Spinal cord (tissue), 10 donors: ENCODE measurements around the gene OSBP2. TPM values are rescaled to one million over a fixed set of nuclear protein-coding genes. Genes with fewer than 3 reads are reported as not detected.

Source experiments
- DNase-seq, 6 donors: peaks; one replicate each; pipeline versions ENCODE4 v3.0.0 to v3.0.0-alpha.2; 2013 to 2015; ENCODE audit warnings: low spot score in 6 of 6, low read depth in 4 of 6
- H3K27ac ChIP-seq: one replicate; pipeline ENCODE4 v1.5.1; 2013; ENCODE audit warnings: low read depth, low read length, control low read depth
- H3K27me3 ChIP-seq: one replicate; pipeline ENCODE4 v1.6.1; 2013; ENCODE audit warnings: low read length; ENCODE audit not compliant: control insufficient read depth, insufficient read depth
- H3K36me3 ChIP-seq: one replicate; pipeline ENCODE4 v1.6.1; 2013; ENCODE audit warnings: low read length; ENCODE audit not compliant: control insufficient read depth, insufficient read depth
- H3K4me1 ChIP-seq: one replicate; pipeline ENCODE4 v1.6.1; 2013; ENCODE audit warnings: low read length; ENCODE audit not compliant: control insufficient read depth, insufficient read depth
- H3K4me3 ChIP-seq: one replicate; pipeline ENCODE4 v1.5.1; 2013; ENCODE audit warnings: low read depth, low read length, control low read depth
- H3K9me3 ChIP-seq: one replicate; pipeline ENCODE4 v1.6.1; 2013; ENCODE audit warnings: low read length; ENCODE audit not compliant: control insufficient read depth, insufficient read depth
- WGBS: methylation state at CpG from one replicate; pipeline ENCODE4 v1.1.5; 2013; ENCODE audit warnings: missing lambda C conversion rate; ENCODE audit not compliant: insufficient coverage; 5-methylcytosine and 5-hydroxymethylcytosine counted together
- polyA plus RNA-seq, 2 donors: library from polyadenylated mRNA; unstranded; fragments of 120-200 nt; gene quantifications; one replicate each; pipeline ENCODE4 v1.2.1, GENCODE V29; 2013; ENCODE audit not compliant: insufficient read length in 2 of 2
- total RNA-seq, 2 donors: library from RNA; depleted of rRNA in 1 of 2; stranded (reverse); fragments of 120-200 nt in 1 of 2; fragments of >200 nt in 1 of 2; gene quantifications; one replicate each; pipeline versions ENCODE4 v1.2.3 to v1.2.4, GENCODE V29; 2013 to 2014
- donor health status: healthy.

The OSBP2 gene
- total and polyA plus RNA-seq, 4 donors: 20.7 to 25.0 (median 22.4) TPM

DNA sequence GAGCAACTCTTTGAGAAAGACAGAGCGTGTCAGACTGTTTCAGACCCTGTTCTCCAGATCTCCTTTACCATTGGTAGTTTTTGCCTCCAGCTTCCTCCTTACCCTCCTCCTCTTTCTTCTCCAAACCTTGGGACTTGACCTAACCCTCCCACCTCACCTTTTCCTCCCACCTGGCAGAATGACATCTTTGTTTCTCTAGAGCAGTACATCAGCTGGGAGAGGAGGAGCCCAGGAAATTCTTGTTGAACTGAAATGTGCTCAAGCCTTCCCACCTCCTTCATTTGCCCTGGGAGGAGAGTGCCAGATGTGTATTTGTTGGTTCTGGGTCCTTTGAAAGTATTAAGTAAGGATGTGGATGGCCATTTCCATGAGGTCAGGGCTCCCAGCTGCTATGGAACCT lies 17.4 kb downstream of the OSBP2 start:
- Histone ChIP-seq H3K27me3 (no peaks in the 10 kb centered on the region), H3K9me3 (no peaks in the 10 kb centered on the region), H3K4me1 (no peaks in the 10 kb centered on the region), H3K27ac (no peak overlapping the region), H3K4me3 (no peak overlapping the region), H3K36me3 (no peaks in the 10 kb centered on the region)
- 100% methylated on average over 1 of the region's 1 CpG for WGBS
- DNase-seq: no peak

DNA sequence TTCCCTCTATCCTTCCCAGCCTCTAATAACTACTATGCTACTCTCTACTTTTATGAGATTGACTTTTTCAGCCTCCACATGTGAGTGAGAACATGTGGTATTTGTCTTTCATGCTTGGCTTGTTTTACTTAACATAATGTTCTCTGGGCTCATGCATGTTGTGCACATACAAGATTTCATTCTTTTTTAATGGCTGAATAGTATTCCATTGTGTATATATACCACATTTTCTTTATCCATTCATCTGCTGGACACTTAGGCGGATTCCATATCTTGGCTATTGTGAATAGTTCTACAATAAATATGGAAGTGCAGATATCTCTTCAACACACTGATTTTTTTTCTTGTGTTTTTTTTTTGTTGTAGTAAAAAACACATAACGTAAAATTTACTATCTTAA lies 19.4 kb downstream of the OSBP2 start:
- Histone ChIP-seq H3K4me1 (peaks cover 4% of the 10 kb centered on the region), H3K27ac (no peak overlapping the region), H3K36me3 (no peaks in the 10 kb centered on the region), H3K9me3 (no peaks in the 10 kb centered on the region), H3K27me3 (no peaks in the 10 kb centered on the region), H3K4me3 (no peak overlapping the region)
- WGBS: no CpG with 5 or more reads among the region's 2 CpGs
- no peak for DNase-seq

DNA sequence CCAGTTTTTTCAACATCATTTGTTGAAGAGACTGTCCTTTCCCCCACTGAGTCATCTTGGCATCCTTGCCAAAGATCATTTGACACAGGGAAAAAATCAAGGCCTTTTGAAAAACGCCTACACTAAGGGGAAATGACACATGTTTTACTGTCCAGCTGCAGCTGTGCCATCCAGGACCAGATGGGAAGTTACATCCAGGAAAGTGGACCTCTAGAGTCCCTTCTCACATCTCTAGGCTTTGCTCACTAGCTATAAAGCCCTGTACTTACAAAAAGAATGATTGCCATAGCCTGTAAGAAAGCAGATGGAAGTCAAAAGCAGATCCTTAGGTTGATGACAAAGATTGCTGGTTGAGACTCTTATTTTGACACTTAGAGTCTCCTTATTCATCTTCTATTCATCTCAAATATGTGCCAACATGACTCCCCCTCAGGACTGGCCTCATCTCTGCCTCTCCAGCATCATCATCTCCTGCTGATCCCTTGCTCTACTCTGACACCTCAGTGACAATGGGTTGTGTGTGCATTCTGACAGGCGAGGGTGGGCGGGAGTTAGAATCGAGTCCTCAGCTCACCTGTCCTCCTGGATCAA lies 22.8 kb downstream of the OSBP2 start:
- peak in 1 of 6 donors; percentile 21 for DNase-seq

DNA sequence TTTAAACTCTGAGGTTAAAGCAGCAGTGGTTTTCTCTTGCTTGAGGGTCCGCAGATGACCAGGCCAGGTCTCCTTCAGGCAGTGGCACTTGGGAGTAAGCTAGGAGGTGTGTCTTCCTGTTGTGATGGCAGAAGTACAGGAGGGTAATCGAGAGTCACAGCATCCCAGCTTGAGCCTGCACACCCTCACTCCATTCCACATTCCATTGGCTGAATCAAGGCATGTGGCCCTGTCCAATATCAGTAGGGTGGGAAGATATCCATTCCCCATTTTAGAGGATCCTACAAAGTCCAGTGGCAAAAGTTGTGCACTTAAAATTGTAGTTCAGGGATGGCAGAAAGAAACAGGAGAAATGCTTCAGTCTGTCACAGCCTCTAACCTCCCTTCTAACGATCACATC lies 23.3 kb downstream of the OSBP2 start:
- DNase-seq: no peak
- Histone ChIP-seq H3K4me1 (peaks cover 6% of the 10 kb centered on the region), H3K27me3 (no peaks in the 10 kb centered on the region), H3K27ac (no peak overlapping the region), H3K36me3 (no peaks in the 10 kb centered on the region), H3K4me3 (no peak overlapping the region), H3K9me3 (no peaks in the 10 kb centered on the region)
- 100% methylated on average over 1 of the region's 3 CpGs for WGBS

More for the DNA sequence above, 22.8 kb downstream of the OSBP2 start:
- Histone ChIP-seq H3K9me3 (no peaks in the 10 kb centered on the region), H3K4me3 (no peak overlapping the region), H3K4me1 (peaks cover 6% of the 10 kb centered on the region), H3K27me3 (no peaks in the 10 kb centered on the region), H3K36me3 (no peaks in the 10 kb centered on the region), H3K27ac (no peak overlapping the region)
- 25% methylated on average over 1 of the region's 4 CpGs for WGBS

DNA sequence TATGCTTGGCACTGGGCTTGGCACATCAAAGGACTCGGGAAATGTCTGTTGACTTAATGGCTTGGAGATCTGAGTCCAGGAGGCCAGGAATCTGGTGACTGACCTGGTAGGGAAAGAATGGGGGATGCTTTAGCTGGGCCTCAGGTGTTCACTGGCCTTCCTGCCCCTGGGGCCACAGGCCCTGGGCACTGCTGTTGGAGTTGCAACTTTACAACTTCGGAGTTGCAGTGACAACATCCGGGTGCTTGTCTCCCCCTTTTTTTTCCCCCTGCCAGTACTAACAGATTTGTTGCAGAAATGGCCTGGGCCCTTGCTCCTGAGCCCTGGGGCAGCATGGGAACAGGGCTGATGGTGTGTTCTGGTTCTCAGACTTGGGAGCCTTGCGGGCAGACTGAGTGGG lies 23.8 kb downstream of the OSBP2 start:
- WGBS: 84% methylated on average over 1 of the region's 4 CpGs
- no peaks in the 10 kb centered on the region for H3K9me3 ChIP-seq
- H3K36me3 ChIP-seq: no peaks in the 10 kb centered on the region
- no peak for DNase-seq
- H3K27ac ChIP-seq: no peak overlapping the region
- no peak overlapping the region for H3K4me3 ChIP-seq
- no peaks in the 10 kb centered on the region for H3K27me3 ChIP-seq
- peaks cover 6% of the 10 kb centered on the region for H3K4me1 ChIP-seq

DNA sequence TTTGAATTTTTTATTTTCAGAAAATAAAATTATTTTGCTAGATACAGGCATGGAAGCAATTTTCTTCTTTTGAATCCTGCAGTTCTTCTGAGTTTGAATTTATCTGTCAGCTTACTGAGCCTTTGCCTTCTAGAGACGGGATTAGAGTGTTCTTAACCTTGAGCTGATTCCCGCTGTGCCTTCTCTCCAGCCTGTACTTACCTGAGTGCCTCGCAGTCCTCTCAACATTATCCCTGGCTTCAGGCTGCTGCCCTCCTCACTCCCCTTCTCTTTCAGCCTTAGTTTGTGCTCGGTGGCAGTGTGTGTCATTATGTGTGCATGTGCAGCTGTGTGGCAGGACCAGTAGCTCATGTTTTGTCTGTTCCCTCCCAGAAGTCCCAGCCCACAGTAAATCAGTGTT lies 24.3 kb downstream of the OSBP2 start:
- Histone ChIP-seq H3K36me3 (no peaks in the 10 kb centered on the region), H3K4me3 (no peak overlapping the region), H3K27me3 (no peaks in the 10 kb centered on the region), H3K27ac (no peak overlapping the region), H3K9me3 (no peaks in the 10 kb centered on the region), H3K4me1 (peaks cover 6% of the 10 kb centered on the region)
- 86% methylated on average over 3 of the region's 4 CpGs for WGBS
- peak in 1 of 6 donors; percentile 15 for DNase-seq

DNA sequence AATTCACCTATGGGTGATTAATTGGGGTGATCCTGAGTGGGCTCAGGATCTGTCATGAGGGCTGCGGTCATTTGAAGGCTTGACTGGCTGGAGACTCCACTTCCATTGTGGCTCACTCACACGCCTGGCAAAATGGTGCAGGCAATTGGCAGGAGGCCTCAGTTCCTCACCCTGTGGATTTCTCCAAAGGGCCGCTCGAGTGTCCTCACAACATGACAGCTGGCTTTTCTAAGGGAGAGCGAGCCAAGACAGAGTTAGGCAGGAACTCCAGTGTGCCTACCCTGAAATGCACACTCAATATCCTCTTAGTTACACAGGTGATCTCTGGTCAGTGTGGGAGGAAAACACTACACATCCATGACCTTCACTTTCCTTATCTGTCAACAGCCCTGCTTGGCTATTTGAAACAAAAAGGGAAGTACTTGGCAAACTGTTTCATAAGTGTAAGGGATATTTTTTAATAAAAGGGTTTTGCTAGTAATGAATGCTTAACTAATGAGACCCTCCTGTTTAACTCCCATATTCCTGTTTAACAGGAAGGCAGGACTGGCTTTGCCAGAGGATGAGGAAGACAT lies 25.7 kb downstream of the OSBP2 start:
- no peak overlapping the region for H3K27ac ChIP-seq
- no peaks in the 10 kb centered on the region for H3K36me3 ChIP-seq
- no peaks in the 10 kb centered on the region for H3K9me3 ChIP-seq
- peaks cover 6% of the 10 kb centered on the region for H3K4me1 ChIP-seq
- H3K27me3 ChIP-seq: no peaks in the 10 kb centered on the region
- WGBS: 63% methylated on average over 1 of the region's 5 CpGs
- H3K4me3 ChIP-seq: no peak overlapping the region
- no peak for DNase-seq

DNA sequence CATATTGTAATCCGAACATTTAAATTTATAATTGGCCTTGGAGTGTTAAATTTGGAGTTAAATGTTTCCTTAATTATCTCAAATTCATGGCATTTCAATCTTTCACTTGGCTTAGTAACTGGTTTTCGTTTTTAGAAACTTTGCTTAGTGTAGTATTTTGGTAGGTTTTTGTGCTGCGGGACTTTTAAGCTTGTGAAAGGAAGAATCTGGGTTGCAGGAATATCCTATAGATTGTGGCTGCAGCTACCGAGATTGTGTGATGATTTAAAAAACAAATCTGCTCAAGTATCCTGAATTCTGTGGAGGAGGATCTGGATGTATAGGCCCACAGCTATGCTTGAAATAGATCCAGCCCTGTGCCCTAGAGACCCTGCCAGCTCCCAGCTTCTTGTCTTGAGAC lies 27.1 kb downstream of the OSBP2 start:
- Histone ChIP-seq H3K4me3 (no peak overlapping the region), H3K27ac (no peak overlapping the region), H3K36me3 (no peaks in the 10 kb centered on the region), H3K4me1 (peaks cover 6% of the 10 kb centered on the region), H3K9me3 (no peaks in the 10 kb centered on the region), H3K27me3 (no peaks in the 10 kb centered on the region)
- 85% methylated on average over 2 of the region's 4 CpGs for WGBS
- DNase-seq: peak in 1 of 6 donors; percentile 71

DNA sequence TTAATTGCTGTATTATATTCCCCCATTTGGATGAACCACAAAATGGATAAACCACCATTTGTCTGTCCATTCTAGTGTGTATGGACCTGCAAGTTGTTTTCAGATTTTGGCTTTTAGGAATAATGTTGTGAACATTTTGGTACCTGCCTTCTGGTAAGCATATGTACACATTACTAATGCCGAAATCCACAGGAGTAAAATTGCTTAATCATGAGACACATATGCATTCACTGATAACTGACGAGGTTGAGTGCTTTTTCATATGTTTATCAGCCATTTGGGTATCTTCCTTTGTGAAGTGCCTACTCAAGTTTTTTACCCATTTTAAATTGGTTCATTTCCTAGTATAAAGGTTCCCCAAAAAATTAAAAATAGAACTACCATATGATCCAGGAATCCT lies 34.2 kb downstream of the OSBP2 start:
- Histone ChIP-seq H3K27me3 (no peaks in the 10 kb centered on the region), H3K9me3 (no peaks in the 10 kb centered on the region), H3K27ac (no peak overlapping the region), H3K4me3 (no peak overlapping the region), H3K36me3 (peaks cover 3% of the 10 kb centered on the region), H3K4me1 (no peaks in the 10 kb centered on the region)
- no peak for DNase-seq
- WGBS: no CpG with 5 or more reads among the region's 2 CpGs

DNA sequence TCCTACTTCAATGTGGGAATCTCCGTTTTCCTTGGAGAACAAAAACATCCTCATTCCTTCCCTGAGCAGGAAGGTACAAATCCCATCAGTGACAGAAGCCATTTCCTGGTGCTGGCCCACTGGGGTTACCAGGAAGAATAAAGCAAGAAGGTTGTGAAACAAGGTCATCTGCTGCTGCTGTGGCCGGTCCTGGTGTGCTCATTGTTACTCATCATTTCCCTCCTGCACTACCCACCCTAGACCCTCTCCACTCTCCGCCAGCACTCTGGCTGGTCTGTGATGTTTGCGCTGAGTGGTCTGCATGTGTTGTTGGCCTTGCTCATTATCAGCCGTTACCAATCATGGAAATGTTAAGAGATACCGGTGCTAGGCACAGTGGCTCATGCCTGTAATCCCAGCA lies 37.0 kb downstream of the OSBP2 start:
- Histone ChIP-seq H3K27ac (no peak overlapping the region), H3K27me3 (no peaks in the 10 kb centered on the region), H3K4me3 (no peak overlapping the region), H3K9me3 (no peaks in the 10 kb centered on the region), H3K36me3 (peaks cover 3% of the 10 kb centered on the region), H3K4me1 (no peaks in the 10 kb centered on the region)
- DNase-seq: no peak
- 90% methylated on average over 5 of the region's 6 CpGs for WGBS
